ENCODE results near the gene CNTNAP2. TPM values are rescaled to one million over a fixed set of nuclear protein-coding genes. Genes with fewer than 3 reads are reported as not detected.

Gene CNTNAP2
- total RNA-seq, 1 donor = under 0.01 TPM

- no peak for DNase-seq (ENCODE audit: low read depth)
- H3K4me3 ChIP-seq (ENCODE audit: low read depth, low read length) = no peak overlapping the region
- no peak for TF ChIP-seq CTCF (IDR thresholded peaks at IDR 0.05; ENCODE audit: insufficient read depth, low read length)
Observed at GRCh38 chr7:147012666-147013065, 896.1 kb downstream of the CNTNAP2 start.

GRCh38 chr7:147013825-147014224 is 897.2 kb downstream of the CNTNAP2 start:
- no peak for DNase-seq (ENCODE audit: low read depth)
- no peak for TF ChIP-seq CTCF (IDR thresholded peaks at IDR 0.05; ENCODE audit: insufficient read depth, low read length)
- H3K4me3 ChIP-seq (ENCODE audit: low read depth, low read length) = no peak overlapping the region

- H3K4me3 ChIP-seq (ENCODE audit: low read depth, low read length) = no peak overlapping the region
- DNase-seq (ENCODE audit: low read depth) = no peak
- no peak for TF ChIP-seq CTCF (IDR thresholded peaks at IDR 0.05; ENCODE audit: insufficient read depth, low read length)
Observed at GRCh38 chr7:147014286-147014955, 897.8 kb downstream of the CNTNAP2 start.

- no peak overlapping the region for H3K4me3 ChIP-seq (ENCODE audit: low read depth, low read length)
- no peak for TF ChIP-seq CTCF (IDR thresholded peaks at IDR 0.05; ENCODE audit: insufficient read depth, low read length)
- DNase-seq (ENCODE audit: low read depth) = no peak
Observed at GRCh38 chr7:147015999-147016398, 899.4 kb downstream of the CNTNAP2 start.

- no peak overlapping the region for H3K4me3 ChIP-seq (ENCODE audit: low read depth, low read length)
- no peak for DNase-seq (ENCODE audit: low read depth)
- no peak for TF ChIP-seq CTCF (IDR thresholded peaks at IDR 0.05; ENCODE audit: insufficient read depth, low read length)
Observed at GRCh38 chr7:147022056-147022455, 905.5 kb downstream of the CNTNAP2 start.

- TF ChIP-seq CTCF (IDR thresholded peaks at IDR 0.05; ENCODE audit: insufficient read depth, low read length) = no peak
- H3K4me3 ChIP-seq (ENCODE audit: low read depth, low read length) = no peak overlapping the region
- DNase-seq (ENCODE audit: low read depth) = no peak
Observed at GRCh38 chr7:147023440-147023839, 906.8 kb downstream of the CNTNAP2 start.

- no peak for DNase-seq (ENCODE audit: low read depth)
- no peak for TF ChIP-seq CTCF (IDR thresholded peaks at IDR 0.05; ENCODE audit: insufficient read depth, low read length)
- H3K4me3 ChIP-seq (ENCODE audit: low read depth, low read length) = no peak overlapping the region
Observed at GRCh38 chr7:147029953-147030352, 913.4 kb downstream of the CNTNAP2 start.

Measured in fibroblast of the aortic adventitia (primary cell).